Measurements from ENCODE around the gene KIAA1328.
"Not testable (repeated sequence)": the region's sequence is repeated elsewhere in the genome, so short reads cannot be mapped to it uniquely, and the experiment has no call there.

The KIAA1328 gene

DNA sequence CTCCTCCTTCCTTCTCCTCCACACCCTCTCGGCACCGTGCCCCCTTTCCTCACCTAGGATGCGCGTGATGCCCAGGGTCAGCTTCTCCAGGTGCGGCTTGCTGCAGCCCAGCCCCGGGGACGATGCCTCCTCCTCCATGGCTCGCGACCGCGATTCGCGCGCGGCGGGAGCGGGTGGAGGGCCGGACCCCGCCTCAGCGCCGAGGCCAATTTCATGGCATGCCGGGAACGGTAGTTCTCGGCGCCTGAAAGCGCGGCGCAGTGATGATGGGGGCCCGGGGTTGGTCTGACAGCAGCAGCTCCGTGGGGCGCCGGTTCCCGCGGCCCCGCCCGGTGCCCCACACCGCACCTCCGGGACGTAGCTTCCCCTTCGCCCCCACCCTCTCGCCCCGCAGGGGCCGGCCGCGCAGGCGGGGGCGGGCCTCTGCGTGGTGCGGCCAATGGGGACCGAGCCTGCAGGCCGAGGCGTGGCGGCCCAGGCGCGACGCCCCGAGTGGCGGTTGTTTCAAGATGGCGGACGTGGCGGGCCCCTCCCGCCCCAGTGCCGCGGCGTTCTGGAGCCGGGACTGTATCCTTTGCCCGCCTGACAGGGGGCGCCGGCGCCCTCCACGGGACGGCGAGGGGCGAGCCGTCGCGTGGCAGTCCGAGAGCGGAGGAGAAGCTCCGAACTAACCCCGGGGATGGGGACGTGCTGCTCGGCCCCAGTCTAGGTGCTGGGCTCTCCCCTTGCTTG lies at the start of gene KIAA1328, which contains the start of gene TPGS2:
TSS of gene KIAA1328 (plus strand) at position 498 of the 732 bp plus-strand sequence. CDS start at position 510, 12 bp downstream.
TSS of gene TPGS2 (minus strand) at position 373 of the 732 bp plus-strand sequence. CDS start at position 138, 235 bp downstream.
- DNase-seq (ENCODE audit: low read depth in 2 of 2) = peak; percentile 72 to 74

DNA sequence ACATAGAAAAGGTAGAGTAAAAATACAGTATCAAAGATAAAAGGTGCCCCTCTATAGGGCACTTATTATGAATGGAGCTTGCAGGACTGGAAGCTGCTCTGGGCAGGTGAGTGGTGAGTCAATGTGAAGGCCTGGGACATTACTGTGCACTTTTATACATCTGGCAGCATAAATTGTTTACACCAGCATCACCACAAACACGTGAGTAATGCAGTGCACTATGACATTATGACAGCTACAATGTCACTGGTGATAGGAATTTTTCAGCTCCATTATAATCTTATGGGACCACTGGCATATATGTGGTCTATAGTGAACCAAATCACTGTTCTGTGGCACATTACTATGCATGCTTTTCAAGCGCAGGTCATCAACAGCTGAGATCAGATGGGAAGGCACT lies 48.2 kb upstream of the KIAA1328 start:
- no peak for DNase-seq (ENCODE audit: low read depth in 2 of 2)

DNA sequence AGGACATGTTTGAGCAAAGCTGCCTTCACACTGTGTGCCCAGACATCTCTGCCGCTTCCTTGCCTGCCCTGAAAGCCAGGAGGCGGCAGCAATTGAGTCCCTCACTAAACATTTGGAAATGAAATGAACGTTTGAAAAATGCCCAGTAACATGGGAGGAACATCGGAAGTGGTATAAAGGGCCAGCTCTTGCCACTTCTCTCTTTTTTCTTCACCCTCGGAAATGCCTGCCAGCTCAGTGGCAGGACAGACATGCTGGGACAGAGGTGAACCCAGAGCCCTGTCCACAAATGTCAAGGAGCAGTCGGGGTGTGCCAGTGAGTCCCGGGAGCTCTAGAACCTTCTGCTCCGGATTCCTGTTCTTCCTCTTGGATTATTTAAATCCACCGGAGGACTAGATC lies 46.2 kb upstream of the KIAA1328 start:
- no peak for DNase-seq (ENCODE audit: low read depth in 2 of 2)

DNA sequence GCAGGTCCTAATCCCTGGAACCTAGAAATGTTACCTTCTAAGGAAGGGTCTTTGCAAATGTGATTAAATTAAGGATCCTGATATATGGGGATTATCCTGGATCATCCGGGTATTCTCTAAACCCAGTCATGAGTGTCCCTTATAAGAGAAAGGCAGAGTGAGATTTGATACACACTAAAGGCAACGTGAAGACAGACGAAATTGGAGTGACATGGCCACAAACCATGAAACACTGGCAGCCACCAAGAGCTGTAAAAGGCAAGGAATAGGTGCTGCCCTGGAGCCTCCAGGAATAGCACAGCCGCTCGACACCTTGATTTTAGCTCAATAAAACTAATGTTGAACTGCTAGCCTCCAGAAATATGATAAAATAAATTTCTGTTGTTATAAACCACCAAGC lies 45.1 kb upstream of the KIAA1328 start:
- DNase-seq (ENCODE audit: low read depth in 2 of 2) = no peak

- DNase-seq (ENCODE audit: low read depth in 2 of 2) = no peak
Measured at GRCh38 chr18:36786686-36787085, 42.2 kb upstream of the KIAA1328 start.

- DNase-seq (ENCODE audit: low read depth in 2 of 2) = no peak
Measured at GRCh38 chr18:36792634-36793283, 36.2 kb upstream of the KIAA1328 start.

DNA sequence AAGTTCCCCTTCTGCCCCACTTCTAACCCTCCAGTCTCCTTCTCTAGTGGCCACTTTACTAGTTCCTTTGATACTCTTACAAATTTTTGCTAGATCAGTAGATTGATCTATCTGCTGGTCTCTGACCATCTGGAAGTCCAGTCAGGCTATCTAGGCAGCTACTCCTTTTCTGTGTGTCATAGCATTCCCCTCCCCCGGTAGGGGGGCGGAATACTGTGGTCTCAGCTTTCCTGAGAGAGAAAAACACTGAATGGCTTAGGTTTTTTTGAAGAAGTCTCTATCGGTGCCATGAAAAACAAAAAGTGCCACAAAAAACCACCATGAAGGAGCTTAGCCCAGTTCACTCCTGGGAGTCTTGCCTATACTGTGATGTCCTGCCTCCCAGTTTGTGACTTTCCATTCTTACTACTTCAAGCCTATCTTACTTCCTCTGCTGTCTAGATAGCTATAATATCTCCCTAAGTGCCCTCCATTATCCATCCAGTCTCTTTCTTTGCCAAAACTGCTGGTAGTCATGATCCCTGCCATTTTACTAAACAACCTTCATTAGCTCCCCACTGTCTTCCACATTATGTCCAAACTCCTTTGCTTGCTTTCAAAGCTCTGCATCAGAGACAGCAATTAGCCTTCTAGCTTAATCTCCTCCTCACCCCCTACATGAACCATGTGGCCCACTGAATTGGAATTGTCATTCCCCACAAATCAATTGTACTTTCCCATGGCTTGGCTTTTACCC lies 30.0 kb upstream of the KIAA1328 start:
- no peak for DNase-seq (ENCODE audit: low read depth in 2 of 2)

GRCh38 chr18:36805105-36805504 lies 23.8 kb upstream of the KIAA1328 start:
- no peak for DNase-seq (ENCODE audit: low read depth in 2 of 2)

DNA sequence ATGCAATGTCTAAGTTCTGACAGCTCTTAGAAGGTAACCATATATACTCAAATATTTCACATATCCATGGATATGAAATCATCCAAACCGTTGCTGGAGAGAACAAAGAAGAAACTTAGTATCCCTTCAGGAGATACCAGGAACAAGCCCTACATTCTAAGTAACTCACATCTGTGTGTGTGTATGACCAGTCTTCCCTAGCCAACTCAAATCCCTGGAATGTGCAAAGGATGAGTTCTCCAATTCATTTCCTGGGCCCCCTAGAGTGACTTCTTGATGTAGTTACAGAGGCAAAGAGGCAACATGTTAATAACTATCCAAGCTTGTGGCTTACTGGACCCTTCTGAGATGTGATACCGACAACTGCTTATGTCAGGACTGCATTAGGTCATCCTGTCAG lies 20.2 kb upstream of the KIAA1328 start:
- DNase-seq (ENCODE audit: low read depth in 2 of 2) = no peak

- peak in 1 of 2 donors; percentile 10 for DNase-seq (ENCODE audit: low read depth in 2 of 2)
Measured at GRCh38 chr18:36809590-36810381, 19.1 kb upstream of the KIAA1328 start.

DNA sequence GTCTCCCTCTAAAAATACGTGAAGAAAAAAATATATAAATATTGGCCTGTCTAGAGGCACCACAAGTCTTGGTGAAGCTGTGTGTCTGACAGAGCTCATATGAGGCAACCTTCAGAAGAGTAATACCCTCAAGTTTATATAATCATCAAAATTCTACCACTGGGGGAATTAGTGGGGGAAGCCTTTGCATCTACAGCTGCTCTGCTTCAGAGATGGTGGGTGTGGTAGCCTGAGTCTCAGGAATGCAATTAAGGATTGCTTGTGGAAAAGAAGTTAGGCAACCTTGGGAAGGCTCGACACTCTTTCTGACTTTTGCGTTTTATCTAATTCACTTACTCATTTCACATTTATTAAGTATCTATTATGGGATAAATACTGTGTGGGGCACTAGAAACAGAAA lies 17.5 kb upstream of the KIAA1328 start:
- DNase-seq (ENCODE audit: low read depth in 2 of 2) = no peak

GRCh38 chr18:36811955-36812354 lies 17.0 kb upstream of the KIAA1328 start:
- DNase-seq (ENCODE audit: low read depth in 2 of 2) = no peak

DNA sequence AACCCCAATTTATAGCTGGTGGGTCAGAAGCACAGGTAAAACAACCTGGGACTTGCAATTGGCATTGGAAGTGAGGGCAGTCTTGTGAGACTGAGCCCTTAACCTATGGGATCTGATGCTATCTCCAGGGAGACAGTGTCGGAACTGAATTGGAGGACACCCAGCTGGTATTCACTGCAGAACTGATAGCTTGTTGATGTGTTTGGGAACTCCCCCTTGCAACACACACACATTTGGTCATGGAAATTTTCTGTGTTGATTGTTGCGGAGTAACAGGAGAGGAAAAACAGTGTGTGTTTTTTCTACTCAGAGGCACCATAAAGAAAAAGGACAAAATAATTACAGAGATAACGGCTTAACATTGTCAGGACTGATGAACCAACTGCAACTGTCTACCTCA lies 16.2 kb upstream of the KIAA1328 start:
- DNase-seq (ENCODE audit: low read depth in 2 of 2) = no peak

GRCh38 chr18:36813101-36813775 lies 15.7 kb upstream of the KIAA1328 start:
- DNase-seq (ENCODE audit: low read depth in 2 of 2) = no peak

DNA sequence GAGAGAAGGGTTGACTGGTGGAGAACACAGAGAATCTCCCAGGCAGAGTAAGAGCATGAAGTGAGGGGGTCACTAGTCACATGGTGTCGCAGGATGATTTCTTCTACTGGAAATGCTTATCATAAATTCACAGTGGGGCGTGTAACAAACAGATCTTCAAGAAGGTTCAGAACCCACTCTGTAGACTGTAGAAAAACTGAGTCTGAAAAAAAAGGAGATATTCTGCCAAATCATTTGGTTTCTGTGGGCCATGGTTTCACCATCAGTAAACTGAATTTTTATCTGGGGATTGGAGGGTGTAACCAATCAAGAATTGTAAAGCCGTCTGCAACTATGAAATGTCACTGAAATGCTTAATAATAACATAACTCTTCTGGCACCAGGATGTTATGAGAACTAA lies 15.1 kb upstream of the KIAA1328 start:
- no peak for DNase-seq (ENCODE audit: low read depth in 2 of 2)

DNA sequence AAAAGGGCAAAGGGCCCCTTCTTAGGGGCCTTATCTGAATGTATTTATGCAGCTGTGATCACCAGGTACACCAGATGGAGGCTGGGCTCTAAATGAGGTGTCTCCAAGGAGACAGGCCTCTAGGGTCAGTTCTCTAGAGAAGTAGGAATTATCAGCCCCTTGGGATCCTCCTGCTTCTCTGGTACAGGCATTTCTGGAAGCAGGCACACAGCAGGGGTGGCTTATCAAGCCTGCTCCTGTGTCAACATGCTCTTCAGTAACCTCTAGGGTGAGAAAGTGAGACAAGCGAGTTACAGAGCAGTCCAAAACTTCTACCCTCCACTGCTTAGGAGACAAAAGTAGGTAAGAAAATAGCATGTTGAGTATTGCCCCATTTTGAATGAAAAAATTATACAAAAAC lies 13.9 kb upstream of the KIAA1328 start:
- no peak for DNase-seq (ENCODE audit: low read depth in 2 of 2)

- not testable (repeated sequence) for DNase-seq (ENCODE audit: low read depth in 2 of 2)
Measured at GRCh38 chr18:36816096-36816495, 12.8 kb upstream of the KIAA1328 start.

GRCh38 chr18:36817039-36817438 lies 11.9 kb upstream of the KIAA1328 start:
- DNase-seq (ENCODE audit: low read depth in 2 of 2) = no peak

- DNase-seq (ENCODE audit: low read depth in 2 of 2) = no peak
Measured at GRCh38 chr18:36818652-36819051, 10.3 kb upstream of the KIAA1328 start.

GRCh38 chr18:36819621-36820020 lies 9.3 kb upstream of the KIAA1328 start:
- no peak for DNase-seq (ENCODE audit: low read depth in 2 of 2)

- no peak for DNase-seq (ENCODE audit: low read depth in 2 of 2)
Measured at GRCh38 chr18:36821681-36822080, 7.2 kb upstream of the KIAA1328 start.
